Peyer's patch (tissue), 4 donors: ENCODE results near the gene TNFAIP8. TPM values are rescaled to one million over a fixed set of nuclear protein-coding genes. Genes with fewer than 3 reads are reported as not detected.

Source experiments
- DNase-seq, 3 donors: peaks; one replicate each; pipeline ENCODE4 v3.0.0-alpha.2; 2017 to 2019
- H3K27ac ChIP-seq, 4 donors: fragments of 200-600 bp; sonication (generic); one replicate each; pipeline ENCODE4 v1.5.1; 2016 to 2019
- H3K27me3 ChIP-seq, 2 donors: fragments of 200-600 bp; sonication (generic); one replicate each; pipeline ENCODE4 v1.5.1; 2019
- H3K36me3 ChIP-seq, 3 donors: fragments of 200-600 bp; sonication (generic); one replicate each; pipeline ENCODE4 v1.5.1; 2016 to 2019
- H3K4me1 ChIP-seq, 4 donors: fragments of 200-600 bp; sonication (generic); one replicate each; pipeline ENCODE4 v1.5.1; 2016 to 2019
- H3K4me3 ChIP-seq, 4 donors: fragments of 200-600 bp; sonication (generic); 1 replicate in 3 of 4; 2 replicates in 1 of 4; pipeline ENCODE4 v1.5.1; 2016 to 2019; ENCODE audit warnings: mild to moderate bottlenecking in 1 of 4
- H3K9me3 ChIP-seq, 4 donors: fragments of 200-600 bp; sonication (generic); one replicate each; pipeline ENCODE4 v1.5.1; 2016 to 2019; ENCODE audit warnings: mild to moderate bottlenecking in 1 of 4
- CTCF ChIP-seq, 6 experiments: fragments of 450-650 bp in 4 of 6; fragments of 200-600 bp in 2 of 6; sonication (generic) in 1 of 6; IDR thresholded peaks; one replicate each; pipeline ENCODE4 v1.5.1; 2017 to 2019; ENCODE audit warnings: antibody characterized with exemption in 6 of 6, mild to moderate bottlenecking in 3 of 6, moderate library complexity in 1 of 6
- POLR2A ChIP-seq, 2 donors: fragments of 450-650 bp; IDR thresholded peaks; one replicate each; pipeline ENCODE4 v1.5.1; 2017; ENCODE audit warnings: antibody characterized with exemption in 2 of 2, mild to moderate bottlenecking in 2 of 2, moderate library complexity in 2 of 2
- total RNA-seq, 4 donors: library from RNA; depleted of rRNA; stranded (reverse); fragments of >200 nt; gene quantifications; one replicate each; pipeline ENCODE4 v1.1.0, GENCODE V29; 2016

TNFAIP8 gene
- total RNA-seq, 4 donors from 2014 or later, result 3.0 to 47.9 (median 10.2) TPM

GRCh38 chr5:119370486-119370885 is 14.7 kb downstream of the TNFAIP8 start:
- peaks cover 0 to 15% (median 13%) of the 10 kb centered on the region in 4 donors for H3K4me1 ChIP-seq
- H3K27ac ChIP-seq, result no peak overlapping the region
- H3K36me3 ChIP-seq, result no peaks in the 10 kb centered on the region
- DNase-seq, result no peak
- no peaks in the 10 kb centered on the region for H3K9me3 ChIP-seq
- no peak overlapping the region for H3K4me3 ChIP-seq
- TF ChIP-seq POLR2A (IDR thresholded peaks at IDR 0.05) (no peak), CTCF (IDR thresholded peaks at IDR 0.05) (no peak)
- no peaks in the 10 kb centered on the region for H3K27me3 ChIP-seq

- H3K27me3 ChIP-seq, result no peaks in the 10 kb centered on the region
- no peaks in the 10 kb centered on the region for H3K36me3 ChIP-seq
- TF ChIP-seq POLR2A (IDR thresholded peaks at IDR 0.05) (no peak), CTCF (IDR thresholded peaks at IDR 0.05) (no peak)
- no peak for DNase-seq
- H3K27ac ChIP-seq, result no peak overlapping the region
- H3K4me1 ChIP-seq, result peaks cover 0 to 12% (median 11%) of the 10 kb centered on the region in 4 donors
- no peaks in the 10 kb centered on the region for H3K9me3 ChIP-seq
- H3K4me3 ChIP-seq, result no peak overlapping the region
Observed at GRCh38 chr5:119371146-119371545, 15.3 kb downstream of the TNFAIP8 start.

DNA sequence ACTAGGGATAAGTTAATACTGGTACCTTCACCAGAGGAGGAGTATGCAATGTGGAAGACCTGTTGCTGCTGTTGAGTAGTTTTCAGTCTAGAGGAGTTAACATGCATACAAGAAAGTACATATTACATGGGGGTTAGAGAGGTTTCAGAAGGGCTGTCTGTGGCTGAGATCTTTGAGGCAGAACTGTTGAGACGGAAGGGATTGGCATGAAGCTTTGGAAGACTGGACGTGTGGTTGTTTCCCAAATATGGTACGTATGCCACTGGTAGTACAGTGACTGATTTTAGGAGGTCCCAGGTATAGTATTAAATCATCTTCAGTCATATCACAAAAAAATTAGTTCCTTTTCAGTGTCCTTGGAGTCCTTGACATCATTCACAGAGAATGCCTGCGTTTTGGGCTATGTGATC is 17.6 kb downstream of the TNFAIP8 start:
- DNase-seq, result no peak
- Histone ChIP-seq H3K4me3 (no peak overlapping the region), H3K36me3 (no peaks in the 10 kb centered on the region), H3K27me3 (no peaks in the 10 kb centered on the region), H3K4me1 (peaks cover 0 to 9% (median 0%) of the 10 kb centered on the region in 4 donors), H3K9me3 (no peaks in the 10 kb centered on the region), H3K27ac (no peak overlapping the region)
- TF ChIP-seq CTCF (IDR thresholded peaks at IDR 0.05) (no peak), POLR2A (IDR thresholded peaks at IDR 0.05) (no peak)

- DNase-seq, result no peak
- no peaks in the 10 kb centered on the region for H3K9me3 ChIP-seq
- no peaks in the 10 kb centered on the region for H3K4me1 ChIP-seq
- no peaks in the 10 kb centered on the region for H3K27me3 ChIP-seq
- H3K27ac ChIP-seq, result no peak overlapping the region
- no peaks in the 10 kb centered on the region for H3K36me3 ChIP-seq
- TF ChIP-seq POLR2A (IDR thresholded peaks at IDR 0.05) (no peak), CTCF (IDR thresholded peaks at IDR 0.05) (no peak)
- no peak overlapping the region for H3K4me3 ChIP-seq
Observed at GRCh38 chr5:119374901-119375300, 19.1 kb downstream of the TNFAIP8 start.

DNA sequence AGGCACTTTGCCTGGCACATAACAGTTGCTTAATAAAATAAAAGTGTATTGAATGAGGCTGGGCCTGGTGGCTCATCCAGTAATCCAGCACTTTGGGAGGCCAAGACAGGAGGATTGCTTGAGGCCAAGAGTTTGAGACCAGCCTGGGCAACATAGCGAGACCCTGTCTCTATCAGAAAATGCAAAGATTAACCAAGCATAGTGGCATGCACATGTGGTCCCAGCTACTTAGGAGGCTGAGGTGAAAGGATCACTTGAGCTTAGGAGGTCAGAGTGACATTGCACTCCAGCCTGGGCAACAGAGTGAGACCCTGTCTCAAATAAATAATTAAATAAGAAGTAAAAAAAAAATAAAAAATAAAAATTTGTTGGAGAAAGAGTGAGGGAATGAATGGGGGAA is 21.2 kb downstream of the TNFAIP8 start:
- Histone ChIP-seq H3K4me1 (no peaks in the 10 kb centered on the region), H3K36me3 (no peaks in the 10 kb centered on the region), H3K27me3 (no peaks in the 10 kb centered on the region), H3K9me3 (no peaks in the 10 kb centered on the region), H3K4me3 (no peak overlapping the region), H3K27ac (no peak overlapping the region)
- DNase-seq, result no peak
- TF ChIP-seq POLR2A (IDR thresholded peaks at IDR 0.05) (no peak), CTCF (IDR thresholded peaks at IDR 0.05) (no peak)

DNA sequence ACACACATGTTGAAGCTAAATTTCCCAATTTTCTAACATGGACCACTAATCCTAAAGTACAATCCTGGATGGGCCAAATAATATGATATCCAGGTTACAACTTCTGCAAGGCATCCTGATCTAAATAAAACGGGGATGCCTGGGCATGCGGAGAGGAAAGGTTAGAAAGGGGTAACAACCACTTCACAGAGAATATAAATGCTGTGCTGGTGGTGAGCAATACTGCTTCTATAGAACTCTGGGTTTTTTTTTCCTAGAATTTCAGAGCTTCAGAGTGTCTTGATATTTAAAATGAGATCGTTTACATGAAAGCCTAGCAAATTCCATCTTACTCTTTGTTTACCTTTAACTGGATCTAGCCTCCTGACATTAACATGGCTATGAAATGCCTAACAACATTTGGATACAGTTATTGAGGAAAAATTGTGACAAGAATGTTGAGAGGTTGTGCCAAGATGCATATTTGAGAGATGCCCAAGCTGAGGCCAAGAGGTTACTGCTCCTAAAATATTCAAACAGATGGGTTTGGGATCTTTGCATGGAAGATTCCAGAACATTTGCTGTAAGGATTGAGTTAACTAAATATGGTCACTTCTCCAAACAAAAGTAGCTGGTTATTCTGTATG is 22.4 kb downstream of the TNFAIP8 start:
- Histone ChIP-seq H3K4me1 (no peaks in the 10 kb centered on the region), H3K9me3 (no peaks in the 10 kb centered on the region), H3K27ac (no peak overlapping the region), H3K4me3 (no peak overlapping the region), H3K27me3 (no peaks in the 10 kb centered on the region), H3K36me3 (no peaks in the 10 kb centered on the region)
- no peak for TF ChIP-seq CTCF (IDR thresholded peaks at IDR 0.05)
- no peak for TF ChIP-seq POLR2A (IDR thresholded peaks at IDR 0.05)
- no peak for DNase-seq
